NOMO-1 (cell line): Measurements from ENCODE around the gene ZW10.
"Not testable (repeated sequence)": the region's sequence is repeated elsewhere in the genome, so short reads cannot be mapped to it uniquely, and the experiment has no call there.

ENCODE experiments used
- DNase-seq, 2 experiments: peaks; one replicate each; lab custom pipeline; 2025; ENCODE audit not compliant: unreplicated experiment in 2 of 2; lab: John Stamatoyannopoulos, UW

ZW10 gene

DNA sequence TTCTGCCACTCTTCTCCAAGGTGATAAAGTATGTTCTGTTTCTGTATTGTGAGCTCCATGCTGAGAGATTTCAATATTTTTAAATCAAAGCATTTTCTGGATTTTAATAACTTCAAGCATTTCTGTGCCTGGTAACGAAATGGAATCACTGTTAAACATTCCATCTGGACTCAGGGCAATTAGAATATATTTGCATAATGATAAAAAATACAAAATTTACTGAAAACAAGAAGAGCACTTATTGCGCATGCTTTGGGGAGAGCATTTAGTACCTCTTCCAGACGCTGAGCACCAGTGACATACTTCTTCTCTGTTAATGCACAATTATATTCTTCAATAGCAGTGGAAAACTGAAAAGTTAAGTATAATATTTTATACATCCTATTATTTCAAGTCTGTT is 13.3 kb downstream of the ZW10 start:
- no peak for DNase-seq

- no peak for DNase-seq
These were observed 20.6 kb downstream of the ZW10 start for GRCh38 chr11:113752932-113753331.

GRCh38 chr11:113736323-113736722 is 37.2 kb downstream of the ZW10 start:
- DNase-seq = no peak

- no peak for DNase-seq
These were observed 41.4 kb downstream of the ZW10 start for GRCh38 chr11:113732092-113732491.

DNA sequence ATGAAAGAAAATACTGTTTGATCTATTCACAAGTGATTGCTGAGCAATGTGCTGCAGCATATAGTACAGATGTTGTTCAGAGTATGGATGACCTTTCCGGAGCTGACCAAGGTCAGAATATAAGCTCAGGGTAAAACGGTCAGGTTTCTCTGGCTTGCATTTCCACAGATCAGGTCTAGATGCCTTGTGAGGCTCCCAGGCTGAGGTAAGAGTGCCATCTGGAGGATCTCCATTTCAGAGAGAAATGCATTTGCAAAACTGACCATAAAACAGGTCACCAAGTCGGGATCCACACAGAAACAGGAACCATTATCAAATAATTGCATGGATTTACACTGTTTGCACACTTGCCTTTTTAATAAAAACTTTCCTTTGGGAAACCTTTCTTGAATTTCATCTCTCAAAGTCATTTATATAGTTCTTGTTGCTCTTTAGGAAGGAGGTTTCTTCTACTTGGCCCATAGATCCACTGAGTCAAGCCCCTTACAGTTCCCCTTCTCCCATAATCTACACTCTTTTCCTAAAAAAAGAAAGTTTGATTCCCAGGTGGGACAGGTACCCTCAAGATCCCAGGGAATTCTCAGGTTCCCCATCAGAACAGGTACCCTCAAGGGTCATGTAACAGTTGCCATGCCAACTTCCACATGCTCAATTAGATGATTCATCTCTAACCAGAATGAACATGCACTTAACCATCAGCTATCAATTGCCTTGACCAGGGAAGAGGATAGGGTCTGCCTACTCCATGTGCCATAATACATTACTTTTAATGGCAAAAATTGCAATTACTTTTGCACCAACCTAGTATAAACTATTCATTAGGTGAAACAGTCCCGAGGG is 42.4 kb downstream of the ZW10 start:
- DNase-seq = peak in 1 of 2 experiments; percentile 9

DNA sequence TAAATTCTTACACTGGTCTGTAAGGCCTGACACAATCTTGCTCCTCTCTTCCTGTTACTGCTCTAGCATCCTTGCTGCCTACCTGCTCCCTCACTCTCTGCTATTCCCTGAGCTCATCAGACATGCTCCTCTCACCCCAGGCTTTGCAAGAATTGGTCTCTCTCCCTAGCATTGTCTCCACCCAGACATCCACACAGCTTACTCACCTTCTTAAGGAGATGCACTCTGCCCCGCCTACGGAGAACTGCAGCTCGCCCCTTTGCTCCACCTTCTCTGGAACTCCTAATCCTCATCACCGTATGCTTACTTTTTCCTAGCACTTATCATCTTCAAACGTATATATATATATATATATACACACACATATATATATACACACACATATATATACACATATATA is 44.0 kb downstream of the ZW10 start:
- DNase-seq = no peak

DNA sequence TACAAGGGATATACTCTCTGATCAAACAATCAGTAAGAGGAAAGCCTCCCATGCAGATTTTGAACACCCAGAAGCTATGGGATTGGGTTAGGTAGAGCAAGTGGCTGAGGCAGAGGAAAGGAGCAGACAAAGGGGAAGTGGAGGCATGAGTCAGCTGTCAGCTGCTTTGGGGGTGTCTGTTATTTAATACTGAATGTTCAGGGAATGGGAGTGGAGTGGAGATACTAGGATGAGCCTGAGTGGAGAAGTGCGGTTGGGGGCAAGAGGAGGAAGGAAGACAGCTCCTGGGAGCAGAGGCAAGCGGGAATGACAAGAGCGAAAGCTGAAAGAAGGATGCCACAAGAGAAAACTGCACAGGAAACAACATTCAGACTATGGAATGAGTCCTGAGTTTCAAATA is 44.7 kb downstream of the ZW10 start:
- peak; percentile 18 to 19 for DNase-seq

DNA sequence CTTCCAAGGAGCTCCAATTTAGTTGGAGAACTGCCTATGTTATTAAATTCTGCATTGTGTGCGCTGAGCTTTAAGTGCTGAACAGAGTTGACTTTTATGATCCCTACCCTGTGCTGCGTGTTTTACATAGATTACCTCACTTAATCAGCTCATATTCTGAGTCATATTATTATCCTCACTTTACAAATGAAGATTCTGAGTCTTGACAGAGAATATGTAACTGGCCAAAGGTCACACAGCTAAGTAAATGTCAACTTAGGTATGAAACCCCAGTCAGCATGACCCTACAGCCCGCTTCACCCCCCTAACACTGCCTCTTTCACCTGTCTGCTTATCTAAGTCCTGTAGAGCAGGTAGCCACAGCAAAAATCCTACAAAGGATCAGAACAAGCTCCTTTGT is 47.6 kb downstream of the ZW10 start:
- DNase-seq = no peak

- no peak for DNase-seq
These were observed 48.1 kb downstream of the ZW10 start for GRCh38 chr11:113725407-113725806.

DNA sequence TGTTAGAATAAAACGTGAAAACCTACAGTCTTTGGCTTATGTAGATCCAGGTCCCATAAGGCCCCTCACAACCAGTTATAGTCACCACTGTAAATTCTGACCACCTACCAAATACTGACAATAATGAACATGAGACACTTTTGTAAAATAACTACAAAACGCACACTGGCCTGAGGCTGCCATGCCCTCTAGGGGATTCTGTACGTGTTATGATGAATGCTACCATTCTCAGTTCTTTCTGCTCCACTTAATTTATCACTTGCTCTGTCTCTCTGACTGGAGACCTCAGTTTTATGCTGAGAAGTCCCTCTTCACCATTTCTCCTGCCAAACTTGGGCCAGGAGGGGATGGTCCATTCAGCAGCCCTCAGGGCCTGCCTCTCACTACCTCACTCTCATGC is 48.7 kb downstream of the ZW10 start:
- DNase-seq = no peak

DNA sequence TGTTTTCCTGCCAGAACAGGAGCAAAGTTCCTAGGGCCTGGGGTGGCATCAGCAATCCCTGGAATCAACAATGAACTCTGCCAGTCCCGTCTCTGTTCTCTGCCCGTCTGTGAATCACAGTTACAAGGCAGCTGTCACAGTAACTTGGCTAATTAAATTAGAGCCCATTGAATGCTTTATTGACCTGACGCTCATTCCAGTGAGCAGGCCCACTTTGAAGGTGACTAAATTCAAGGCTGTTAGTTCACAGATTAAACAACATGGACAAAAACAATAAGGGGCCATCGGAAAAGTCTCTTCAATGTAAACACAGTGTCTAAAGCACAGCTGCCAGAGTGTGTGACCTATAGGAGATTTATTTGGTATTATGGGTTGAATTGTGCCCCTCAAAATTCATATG is 49.7 kb downstream of the ZW10 start:
- no peak for DNase-seq

DNA sequence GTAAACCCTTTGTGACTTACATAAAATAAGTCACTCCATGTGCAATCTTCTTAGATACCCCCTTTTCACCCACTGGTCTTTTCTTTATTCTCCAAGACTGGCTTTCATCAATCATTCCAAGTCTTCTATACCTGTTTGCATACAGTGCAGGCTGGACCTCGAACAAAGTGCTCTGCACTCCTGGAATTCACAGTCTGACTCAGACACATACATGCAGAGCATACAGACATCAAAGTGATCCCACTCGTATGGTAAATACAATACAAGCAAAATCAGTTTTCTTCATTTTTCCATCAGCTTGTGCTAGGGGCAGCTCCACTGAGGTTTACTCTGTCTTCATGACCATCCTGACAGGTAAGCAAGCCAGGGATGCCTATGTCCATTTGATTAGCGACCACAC is 50.6 kb downstream of the ZW10 start:
- no peak for DNase-seq

DNA sequence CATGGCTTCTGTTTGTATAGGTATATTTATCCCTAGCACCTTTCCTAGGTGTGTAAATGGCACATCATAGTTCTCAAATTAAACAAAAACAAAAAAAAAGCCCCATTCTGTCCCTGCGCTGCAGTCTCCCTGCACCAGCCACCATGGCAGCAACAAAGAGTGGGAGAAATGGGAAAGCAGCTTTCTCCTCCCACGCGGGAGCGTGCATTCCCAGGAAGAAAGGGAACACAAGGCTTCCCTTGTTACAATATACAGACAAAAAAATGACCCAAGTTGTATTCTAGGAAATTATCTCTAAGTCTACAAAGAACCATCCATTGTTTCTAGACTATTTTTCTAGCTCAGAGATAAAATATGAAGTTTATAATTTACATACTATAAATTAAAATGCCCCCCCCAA is 51.3 kb downstream of the ZW10 start:
- DNase-seq = no peak

DNA sequence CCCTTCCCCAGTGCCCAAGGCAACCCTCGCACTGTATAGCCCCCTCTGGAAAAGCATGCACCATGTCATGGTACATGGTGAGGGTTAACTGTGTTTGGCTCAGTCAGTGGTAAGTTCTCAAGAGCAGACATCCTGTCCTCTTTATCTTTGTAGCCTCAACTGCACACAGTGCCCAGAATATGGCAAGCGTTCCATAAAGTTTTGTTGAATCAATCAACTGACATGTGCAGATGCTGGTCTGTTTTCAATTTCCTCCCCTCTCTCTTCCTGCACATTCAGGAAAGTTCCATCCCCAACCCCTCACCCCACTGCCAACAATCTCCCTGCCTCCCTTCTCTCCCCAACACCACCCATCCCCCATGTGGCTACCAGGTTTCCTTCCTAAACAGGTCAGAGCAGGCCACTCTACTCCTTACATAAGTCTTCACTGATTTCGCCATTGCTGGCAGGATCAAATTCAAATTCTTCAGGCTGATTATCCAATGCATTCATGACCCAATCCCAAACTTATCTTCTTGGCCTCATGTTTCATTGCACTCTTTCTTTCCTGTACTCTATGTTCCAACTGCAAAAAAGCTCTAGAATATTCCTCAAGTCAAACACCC is 51.9 kb downstream of the ZW10 start:
- no peak for DNase-seq

DNA sequence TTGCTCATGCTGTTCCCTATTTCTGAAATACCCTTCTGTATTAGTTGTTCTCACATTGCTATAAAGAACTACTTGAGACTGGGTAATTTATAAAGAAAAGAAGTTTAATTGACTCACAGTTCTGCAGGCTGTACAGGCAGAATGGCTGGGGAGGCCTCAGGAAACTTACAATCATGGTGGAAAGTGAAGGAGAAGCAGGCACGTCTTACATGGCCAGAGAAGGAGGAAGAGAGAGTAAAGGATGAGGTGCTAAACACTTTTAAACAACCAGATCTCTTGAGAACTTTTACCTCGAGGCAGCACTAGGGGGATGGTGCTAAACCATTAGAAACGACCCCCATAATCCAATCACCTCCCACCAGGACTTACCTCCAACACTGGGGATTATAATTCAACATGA is 53.0 kb downstream of the ZW10 start:
- not testable (repeated sequence) for DNase-seq

DNA sequence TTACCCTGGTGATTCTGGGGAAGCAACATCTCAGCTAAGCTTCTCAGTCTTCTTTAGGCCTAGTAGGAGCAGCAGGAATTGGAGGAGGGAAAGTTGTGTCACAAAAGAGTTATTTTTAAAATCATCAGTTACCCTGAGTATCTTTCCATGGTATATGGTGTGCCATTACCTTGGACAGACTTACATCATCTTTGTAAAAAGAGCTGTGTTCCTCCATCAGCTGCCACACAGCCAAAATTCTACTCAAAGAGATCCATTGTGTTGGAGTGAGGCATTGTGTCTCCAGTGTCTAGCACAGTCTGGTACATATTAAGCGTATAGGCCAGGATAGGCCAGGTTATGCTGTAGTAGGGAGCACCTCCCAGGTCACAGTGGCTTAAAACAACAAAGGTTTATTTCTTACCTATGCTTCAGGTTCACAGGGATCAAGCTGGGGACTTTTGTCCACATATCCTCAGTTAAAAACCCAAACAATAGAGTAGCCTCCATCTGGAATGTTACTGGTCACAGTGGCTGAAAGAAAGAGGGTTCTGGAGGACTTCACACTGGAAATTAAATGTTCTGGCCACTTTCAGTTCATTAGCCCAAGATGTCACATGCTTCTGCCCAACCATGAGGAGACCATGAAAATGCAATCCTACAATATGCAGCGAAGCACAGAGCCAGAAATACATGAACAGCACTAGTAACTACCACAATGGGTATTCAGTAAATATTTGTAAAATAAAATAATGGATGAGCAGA is 57.4 kb downstream of the ZW10 start:
- DNase-seq = no peak

GRCh38 chr11:113715273-113715672 is 58.2 kb downstream of the ZW10 start:
- no peak for DNase-seq

GRCh38 chr11:113710989-113711388 is 62.5 kb downstream of the ZW10 start:
- no peak for DNase-seq

- DNase-seq = no peak
These were observed 67.4 kb downstream of the ZW10 start, which contains the start of gene TMPRSS5 for GRCh38 chr11:113705871-113706655. Gene TMPRSS5 (minus strand): TSS chr11:113706308. CDS start chr11:113706224, 84 bp downstream.

GRCh38 chr11:113703551-113703950 is 69.9 kb downstream of the ZW10 start:
- DNase-seq = not testable (repeated sequence)

DNA sequence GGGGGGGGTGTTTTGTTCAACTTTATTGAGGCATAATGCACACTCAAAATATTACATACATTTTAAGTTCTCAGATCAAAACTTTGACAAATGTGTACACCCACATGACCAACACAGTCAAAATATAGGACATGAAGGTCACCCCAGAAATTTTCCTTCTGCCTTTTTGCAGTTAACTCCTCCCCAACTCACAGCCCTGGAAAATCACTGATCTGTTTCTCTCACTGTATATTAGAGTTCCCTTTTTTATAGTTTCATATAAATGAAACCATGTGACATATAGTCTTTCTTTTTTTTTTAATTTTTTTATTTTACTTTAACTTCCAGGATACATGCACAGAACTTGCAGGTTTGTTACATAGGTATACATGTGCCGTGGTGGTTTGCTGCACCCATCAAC is 72.0 kb downstream of the ZW10 start:
- DNase-seq = no peak
